DOHH2 (cell line): ENCODE measurements around the gene DDX41.

ENCODE experiments used
- H3F3A ChIP-seq: fragments of 200-600 bp; sonication (generic), shearing (Covaris generic); 2 replicates; pipeline ENCODE4 v1.6.0; 2016; ENCODE audit warnings: antibody characterized with exemption, mild to moderate bottlenecking; ENCODE audit not compliant: control insufficient read depth, insufficient read depth
- H3K27ac ChIP-seq: fragments of 200-600 bp; sonication (generic); 2 replicates; pipeline ENCODE4 v1.5.1; 2014; ENCODE audit warnings: low read depth, mild to moderate bottlenecking, low read length, moderate library complexity
- H3K27me3 ChIP-seq: fragments of 200-600 bp; sonication (generic); 2 replicates; pipeline ENCODE4 v1.6.1; 2014; ENCODE audit warnings: mild to moderate bottlenecking, low read length, mixed read lengths; ENCODE audit not compliant: control insufficient read depth
- H3K36me3 ChIP-seq: fragments of 200-600 bp; sonication (generic); 2 replicates; pipeline ENCODE4 v1.6.1; 2014; ENCODE audit warnings: mild to moderate bottlenecking, low read length, moderate library complexity, mixed read lengths; ENCODE audit not compliant: control insufficient read depth
- H3K4me1 ChIP-seq: fragments of 200-600 bp; sonication (generic); 2 replicates; pipeline ENCODE4 v1.6.1; 2014; ENCODE audit warnings: mild to moderate bottlenecking, low read length, mixed read lengths; ENCODE audit not compliant: control insufficient read depth
- H3K4me2 ChIP-seq: fragments of 200-600 bp; sonication (generic); 2 replicates; pipeline ENCODE4 v1.6.0; 2014; ENCODE audit warnings: mild to moderate bottlenecking, low read length, moderate library complexity
- H3K4me3 ChIP-seq: fragments of 200-600 bp; sonication (generic); 2 replicates; pipeline ENCODE4 v1.5.1; 2014; ENCODE audit warnings: mild to moderate bottlenecking, low read length, mixed read lengths
- H3K79me2 ChIP-seq: fragments of 200-600 bp; sonication (generic); 2 replicates; pipeline ENCODE4 v1.6.1; 2014; ENCODE audit warnings: mild to moderate bottlenecking, low read length, mixed read lengths; ENCODE audit not compliant: control insufficient read depth
- H3K9me2 ChIP-seq: fragments of 200-600 bp; sonication (generic); replicated peaks from 2 replicates; pipeline ENCODE4 v1.6.1; 2014; ENCODE audit warnings: mild to moderate bottlenecking, low read length, mixed read lengths; ENCODE audit not compliant: control insufficient read depth
- H3K9me3 ChIP-seq: fragments of 200-600 bp; sonication (generic); 2 replicates; pipeline ENCODE4 v1.6.1; 2014; ENCODE audit warnings: antibody characterized with exemption, low read length, mixed read lengths; ENCODE audit not compliant: control insufficient read depth, insufficient read depth
- H4K20me1 ChIP-seq: fragments of 200-600 bp; sonication (generic); 2 replicates; pipeline ENCODE4 v1.6.0; 2014; ENCODE audit warnings: low read depth, mild to moderate bottlenecking, antibody characterized with exemption, low read length, moderate library complexity; ENCODE audit not compliant: control insufficient read depth, insufficient read depth
- EZH2phosphoT487 ChIP-seq: fragments of 200-600 bp; sonication (generic); IDR thresholded peaks from 2 replicates; pipeline ENCODE4 v1.6.1; 2017; ENCODE audit warnings: borderline replicate concordance, mild to moderate bottlenecking, antibody characterized with exemption, low read length, moderate library complexity, mixed read lengths
- TF ChIP-seq, protein P1 (sequence below): fragments of 200-600 bp; sonication (generic); IDR thresholded peaks from one replicate; pipeline ENCODE4 v1.5.1; 2014; ENCODE audit warnings: antibody characterized with exemption, mild to moderate bottlenecking, low read depth, low read length; ENCODE audit not compliant: poor library complexity, severe bottlenecking

The DDX41 gene

GRCh38 chr5:177531209-177531940 lies 14.6 kb upstream of the DDX41 start:
- TF ChIP-seq EZH2phosphoT487 = no peak
- TF ChIP-seq, protein P1, sequence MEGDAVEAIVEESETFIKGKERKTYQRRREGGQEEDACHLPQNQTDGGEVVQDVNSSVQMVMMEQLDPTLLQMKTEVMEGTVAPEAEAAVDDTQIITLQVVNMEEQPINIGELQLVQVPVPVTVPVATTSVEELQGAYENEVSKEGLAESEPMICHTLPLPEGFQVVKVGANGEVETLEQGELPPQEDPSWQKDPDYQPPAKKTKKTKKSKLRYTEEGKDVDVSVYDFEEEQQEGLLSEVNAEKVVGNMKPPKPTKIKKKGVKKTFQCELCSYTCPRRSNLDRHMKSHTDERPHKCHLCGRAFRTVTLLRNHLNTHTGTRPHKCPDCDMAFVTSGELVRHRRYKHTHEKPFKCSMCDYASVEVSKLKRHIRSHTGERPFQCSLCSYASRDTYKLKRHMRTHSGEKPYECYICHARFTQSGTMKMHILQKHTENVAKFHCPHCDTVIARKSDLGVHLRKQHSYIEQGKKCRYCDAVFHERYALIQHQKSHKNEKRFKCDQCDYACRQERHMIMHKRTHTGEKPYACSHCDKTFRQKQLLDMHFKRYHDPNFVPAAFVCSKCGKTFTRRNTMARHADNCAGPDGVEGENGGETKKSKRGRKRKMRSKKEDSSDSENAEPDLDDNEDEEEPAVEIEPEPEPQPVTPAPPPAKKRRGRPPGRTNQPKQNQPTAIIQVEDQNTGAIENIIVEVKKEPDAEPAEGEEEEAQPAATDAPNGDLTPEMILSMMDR = no peak
- H3K36me3 ChIP-seq = peaks cover 81% of the 10 kb centered on the region

GRCh38 chr5:177530638-177531037 lies 13.9 kb upstream of the DDX41 start:
- Histone ChIP-seq H3K4me1 (no peaks in the 10 kb centered on the region), H3K4me2 (no peak overlapping the region), H3K9me3 (no peaks in the 10 kb centered on the region), H3K27ac (no peak overlapping the region), H3K9me2 (no peaks in the 10 kb centered on the region), H3K27me3 (no peaks in the 10 kb centered on the region), H3K36me3 (peaks cover 81% of the 10 kb centered on the region), H3F3A (no peaks in the 10 kb centered on the region), H4K20me1 (no peaks in the 10 kb centered on the region), H3K79me2 (no peaks in the 10 kb centered on the region), H3K4me3 (no peak overlapping the region)
- TF ChIP-seq EZH2phosphoT487 = no peak
- TF ChIP-seq, protein P1 = no peak

More at GRCh38 chr5:177531209-177531940, 14.6 kb upstream of the DDX41 start:
- Histone ChIP-seq H3K4me1 (no peaks in the 10 kb centered on the region), H3K4me3 (no peak overlapping the region), H3K9me2 (no peaks in the 10 kb centered on the region), H3K79me2 (no peaks in the 10 kb centered on the region), H4K20me1 (no peaks in the 10 kb centered on the region), H3K27ac (no peak overlapping the region), H3F3A (no peaks in the 10 kb centered on the region), H3K4me2 (no peak overlapping the region), H3K27me3 (no peaks in the 10 kb centered on the region), H3K9me3 (no peaks in the 10 kb centered on the region)

DNA sequence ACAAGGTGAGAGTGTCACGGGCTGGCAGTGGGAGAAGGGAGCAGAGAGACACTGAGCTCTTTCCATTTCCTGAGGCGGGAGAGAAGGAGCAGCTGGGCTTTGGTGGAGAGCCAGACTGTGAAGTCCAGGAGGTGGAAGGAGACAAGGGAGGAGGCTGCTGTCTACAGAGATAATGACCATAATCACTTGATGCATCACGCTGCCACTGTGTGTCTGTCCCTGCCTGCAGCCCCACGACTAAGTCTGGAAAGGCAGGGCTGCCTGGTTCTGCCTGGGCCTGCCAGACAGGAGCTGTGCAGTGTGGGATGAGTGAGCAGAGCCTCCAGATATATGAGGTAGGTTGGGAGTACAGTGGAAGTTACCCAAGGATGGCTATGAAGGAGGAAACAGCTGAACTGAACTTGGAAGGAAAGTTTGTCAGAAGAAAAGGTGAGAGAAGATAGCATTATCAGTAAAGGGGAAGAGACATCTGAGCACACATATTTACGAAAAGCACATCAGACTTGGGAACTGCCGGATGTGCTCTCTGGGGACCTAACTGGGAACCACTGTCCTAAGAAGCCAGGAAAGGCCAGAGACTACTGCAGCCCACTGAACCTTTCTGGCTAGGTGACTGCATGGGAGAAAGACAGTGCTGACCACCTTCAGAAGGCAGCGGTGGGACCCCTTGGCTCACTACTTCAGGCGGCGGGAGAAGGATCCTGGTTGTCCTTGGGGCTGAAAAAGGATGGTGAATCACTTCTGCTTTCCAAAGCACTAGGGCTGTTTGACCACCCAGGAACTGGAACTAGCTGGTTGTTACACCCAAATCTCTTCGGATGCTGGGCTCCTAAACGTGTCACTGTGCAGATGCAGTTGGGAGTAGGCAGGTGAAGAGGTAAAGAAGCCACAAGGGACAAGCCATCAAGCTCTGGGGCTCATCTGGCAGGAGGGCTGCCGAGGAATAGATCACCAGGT lies 12.8 kb upstream of the DDX41 start:
- peaks cover 80% of the 10 kb centered on the region for H3K36me3 ChIP-seq
- no peak overlapping the region for H3K4me3 ChIP-seq
- H3K4me1 ChIP-seq = no peaks in the 10 kb centered on the region

More for the DNA sequence above, 12.8 kb upstream of the DDX41 start:
- Histone ChIP-seq H3K4me2 (no peak overlapping the region), H3K9me2 (no peaks in the 10 kb centered on the region), H3F3A (no peaks in the 10 kb centered on the region), H3K9me3 (no peaks in the 10 kb centered on the region), H3K79me2 (no peaks in the 10 kb centered on the region), H3K27ac (no peak overlapping the region), H4K20me1 (no peaks in the 10 kb centered on the region), H3K27me3 (no peaks in the 10 kb centered on the region)
- no peak for TF ChIP-seq EZH2phosphoT487
- TF ChIP-seq, protein P1 = no peak
